D721Med (cell line): ENCODE results near the gene CHCHD1.
"Not testable (repeated sequence)": the region's sequence is repeated elsewhere in the genome, so short reads cannot be mapped to it uniquely, and the experiment has no call there.

Experiments used
- DNase-seq: peaks from one replicate; pipeline ENCODE4 v3.0.0; 2011; ENCODE audit warnings: low spot score; ENCODE audit not compliant: insufficient read length
- FAIRE-seq: peaks from 2 replicates; lab custom pipeline; 2011; peaks lifted over from hg19 to GRCh38; lab: Jason Lieb, UNC
- TF ChIP-seq, protein P1 (sequence below): IDR thresholded peaks from 2 replicates; pipeline ENCODE4 v1.5.1; 2012; ENCODE audit warnings: mild to moderate bottlenecking, control low read depth; ENCODE audit not compliant: insufficient read depth; ENCODE audit errors: missing control alignments

CHCHD1 gene

DNA sequence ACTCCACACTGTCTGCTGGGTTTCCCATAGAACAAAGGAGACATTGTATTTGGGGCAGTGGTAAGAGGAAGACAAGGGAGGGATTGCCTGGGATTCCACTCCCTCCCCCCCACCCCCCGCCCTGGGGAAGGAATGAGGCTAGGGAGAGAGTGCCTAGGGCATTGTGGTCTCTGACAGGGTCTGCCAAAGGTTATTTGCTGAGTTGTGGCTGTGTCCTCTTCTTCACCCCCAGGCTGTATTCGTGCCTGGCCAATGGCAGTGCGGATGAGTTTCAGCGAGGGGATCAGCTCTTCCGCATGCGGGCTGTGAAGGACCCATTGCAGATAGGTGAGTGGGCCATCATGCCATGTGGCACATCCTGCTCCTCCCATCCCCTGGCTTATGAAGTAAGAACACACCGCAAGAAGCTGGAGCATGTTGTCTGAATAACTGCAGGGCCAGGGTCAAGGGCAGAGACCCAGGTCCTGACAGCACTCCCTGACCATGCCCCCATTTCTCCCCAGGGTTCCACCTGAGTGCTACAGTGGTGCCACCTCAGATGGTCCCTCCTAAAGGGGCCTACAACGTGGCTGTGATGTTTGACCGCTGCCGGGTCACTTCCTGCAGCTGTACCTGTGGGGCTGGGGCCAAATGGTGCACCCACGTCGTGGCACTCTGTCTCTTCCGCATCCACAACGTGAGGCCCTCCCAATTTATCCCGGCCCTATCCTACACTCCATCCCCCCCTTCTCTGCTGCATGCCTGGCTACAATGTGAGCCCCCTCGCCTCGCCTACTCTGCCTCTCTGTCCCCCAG, 7.2 kb downstream of the CHCHD1 start:
- FAIRE-seq = no peak

DNA sequence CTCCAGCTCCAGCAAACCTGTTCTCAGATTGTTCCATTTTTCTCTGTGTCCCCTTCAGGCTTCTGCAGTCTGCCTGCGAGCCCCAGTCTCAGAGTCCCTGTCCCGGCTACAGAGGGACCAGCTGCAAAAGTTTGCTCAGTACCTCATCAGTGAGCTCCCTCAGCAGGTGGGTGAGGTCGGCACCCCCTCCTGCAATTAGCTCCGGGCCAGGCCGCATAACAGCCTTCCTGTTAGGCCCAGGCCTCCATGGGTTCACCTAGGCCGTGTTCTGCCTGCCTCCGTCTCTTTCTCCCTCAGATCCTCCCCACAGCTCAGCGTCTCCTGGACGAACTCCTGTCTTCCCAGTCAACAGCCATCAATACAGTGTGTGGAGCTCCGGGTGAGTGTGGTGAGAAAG, 7.8 kb downstream of the CHCHD1 start:
- no peak for DNase-seq
- TF ChIP-seq, protein P1, sequence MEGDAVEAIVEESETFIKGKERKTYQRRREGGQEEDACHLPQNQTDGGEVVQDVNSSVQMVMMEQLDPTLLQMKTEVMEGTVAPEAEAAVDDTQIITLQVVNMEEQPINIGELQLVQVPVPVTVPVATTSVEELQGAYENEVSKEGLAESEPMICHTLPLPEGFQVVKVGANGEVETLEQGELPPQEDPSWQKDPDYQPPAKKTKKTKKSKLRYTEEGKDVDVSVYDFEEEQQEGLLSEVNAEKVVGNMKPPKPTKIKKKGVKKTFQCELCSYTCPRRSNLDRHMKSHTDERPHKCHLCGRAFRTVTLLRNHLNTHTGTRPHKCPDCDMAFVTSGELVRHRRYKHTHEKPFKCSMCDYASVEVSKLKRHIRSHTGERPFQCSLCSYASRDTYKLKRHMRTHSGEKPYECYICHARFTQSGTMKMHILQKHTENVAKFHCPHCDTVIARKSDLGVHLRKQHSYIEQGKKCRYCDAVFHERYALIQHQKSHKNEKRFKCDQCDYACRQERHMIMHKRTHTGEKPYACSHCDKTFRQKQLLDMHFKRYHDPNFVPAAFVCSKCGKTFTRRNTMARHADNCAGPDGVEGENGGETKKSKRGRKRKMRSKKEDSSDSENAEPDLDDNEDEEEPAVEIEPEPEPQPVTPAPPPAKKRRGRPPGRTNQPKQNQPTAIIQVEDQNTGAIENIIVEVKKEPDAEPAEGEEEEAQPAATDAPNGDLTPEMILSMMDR = no peak
- no peak for FAIRE-seq

More for the DNA sequence above, 7.2 kb downstream of the CHCHD1 start:
- TF ChIP-seq, protein P1 = no peak
- no peak for DNase-seq

DNA sequence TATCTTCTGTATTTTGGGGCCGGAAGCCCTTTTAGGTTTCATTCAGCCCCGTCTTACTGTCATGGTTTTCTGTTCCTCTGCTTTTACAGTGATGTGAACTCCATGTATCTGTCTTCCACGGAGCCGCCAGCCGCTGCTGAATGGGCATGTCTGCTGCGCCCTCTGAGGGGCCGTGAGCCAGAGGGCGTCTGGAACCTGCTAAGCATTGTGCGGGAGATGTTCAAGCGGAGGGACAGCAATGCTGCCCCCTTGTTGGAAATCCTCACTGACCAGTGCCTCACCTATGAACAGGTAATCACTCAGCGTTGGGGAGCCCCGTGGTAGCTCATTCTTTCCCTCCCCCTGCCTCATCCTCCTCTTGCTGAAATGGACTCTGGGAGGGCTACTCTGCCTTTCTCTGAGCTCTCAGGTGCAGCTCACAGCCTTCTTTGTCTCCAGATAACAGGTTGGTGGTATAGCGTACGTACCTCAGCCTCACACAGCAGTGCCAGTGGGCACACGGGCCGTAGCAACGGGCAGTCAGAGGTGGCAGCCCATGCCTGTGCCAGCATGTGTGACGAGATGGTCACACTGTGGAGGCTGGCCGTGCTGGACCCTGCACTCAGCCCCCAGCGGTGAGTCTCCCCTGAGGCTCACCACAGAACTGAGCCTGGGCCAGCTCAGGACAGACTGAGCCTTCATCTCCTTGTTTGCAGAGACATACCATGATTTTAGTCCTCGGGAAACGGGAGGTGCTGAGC, 9.2 kb downstream of the CHCHD1 start:
- FAIRE-seq = no peak
- TF ChIP-seq, protein P1 = no peak
- DNase-seq = no peak

DNA sequence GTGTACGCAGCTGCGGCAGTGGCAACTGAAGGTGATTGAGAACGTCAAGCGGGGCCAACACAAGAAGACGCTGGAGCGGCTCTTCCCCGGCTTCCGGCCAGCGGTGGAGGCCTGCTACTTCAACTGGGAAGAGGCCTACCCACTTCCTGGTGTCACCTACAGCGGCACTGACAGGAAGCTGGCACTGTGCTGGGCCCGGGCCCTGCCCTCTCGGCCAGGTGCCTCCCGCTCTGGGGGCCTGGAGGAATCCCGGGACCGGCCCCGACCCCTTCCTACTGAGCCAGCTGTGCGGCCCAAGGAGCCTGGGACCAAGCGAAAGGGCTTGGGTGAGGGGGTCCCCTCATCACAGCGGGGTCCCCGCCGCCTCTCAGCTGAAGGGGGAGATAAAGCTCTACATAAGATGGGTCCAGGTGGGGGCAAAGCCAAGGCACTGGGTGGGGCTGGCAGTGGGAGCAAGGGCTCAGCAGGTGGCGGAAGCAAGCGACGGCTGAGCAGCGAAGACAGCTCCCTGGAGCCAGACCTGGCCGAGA, 10.1 kb downstream of the CHCHD1 start:
- no peak for DNase-seq
- TF ChIP-seq, protein P1 = no peak
- no peak for FAIRE-seq

DNA sequence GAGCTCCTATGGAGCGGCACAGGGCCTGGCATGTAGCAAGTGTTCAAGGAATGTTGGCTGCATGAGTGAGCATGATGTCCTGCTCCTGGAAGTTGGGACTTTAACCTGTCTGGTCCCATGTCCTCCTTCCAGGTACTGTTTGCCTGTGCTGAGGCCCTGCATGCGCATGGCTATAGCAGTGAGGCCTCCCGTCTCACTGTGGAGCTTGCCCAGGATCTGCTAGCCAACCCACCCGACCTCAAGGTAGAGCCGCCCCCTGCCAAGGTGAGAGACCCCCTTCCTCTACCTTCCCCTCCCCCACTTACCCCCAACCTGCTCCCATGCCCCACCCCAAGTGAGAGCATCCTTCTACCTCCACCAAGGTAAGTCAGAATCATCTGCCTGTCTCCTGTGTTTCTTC, 11.6 kb downstream of the CHCHD1 start:
- TF ChIP-seq, protein P1 = no peak
- FAIRE-seq (no peak), DNase-seq (no peak)

DNA sequence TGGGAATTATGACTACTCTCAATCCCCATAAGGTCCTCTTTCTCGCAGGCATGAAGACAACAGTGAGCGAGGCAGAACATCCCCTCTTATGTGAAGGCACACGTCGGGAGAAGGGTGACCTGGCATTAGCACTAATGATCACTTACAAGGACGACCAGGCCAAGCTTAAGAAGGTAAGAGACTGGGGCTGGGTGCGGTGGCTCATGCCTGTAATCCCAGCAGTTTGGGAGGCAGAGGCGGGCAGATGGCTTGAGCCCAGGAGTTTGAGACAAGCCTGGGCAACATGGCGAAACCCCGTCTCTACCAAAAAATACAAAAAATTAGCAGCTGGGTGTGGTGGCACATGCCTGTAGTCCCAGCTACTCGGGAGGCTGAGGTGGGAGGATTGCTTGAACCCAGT, 13.6 kb downstream of the CHCHD1 start:
- DNase-seq, FAIRE-seq: not testable (repeated sequence)

DNA sequence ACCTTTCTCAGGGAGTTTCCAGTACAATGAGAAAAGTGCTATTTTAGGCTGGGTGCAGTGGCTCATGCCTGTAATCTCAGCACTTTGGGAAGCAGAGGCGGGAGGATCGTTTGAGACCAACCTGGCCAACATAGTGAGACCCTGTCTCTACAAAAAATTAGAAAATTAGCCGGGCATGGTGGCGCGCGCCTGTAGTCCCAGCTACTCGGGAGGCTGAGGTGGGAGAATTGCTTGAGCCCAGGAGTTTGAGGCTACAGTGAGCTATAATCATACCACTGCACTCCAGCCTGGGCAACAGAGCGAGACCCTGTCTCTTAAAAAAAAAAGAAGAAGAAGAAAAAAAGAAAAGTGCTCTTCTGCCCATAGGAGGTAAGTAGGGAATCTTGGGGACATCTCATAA, 14.2 kb downstream of the CHCHD1 start:
- not testable (repeated sequence) for DNase-seq, FAIRE-seq

DNA sequence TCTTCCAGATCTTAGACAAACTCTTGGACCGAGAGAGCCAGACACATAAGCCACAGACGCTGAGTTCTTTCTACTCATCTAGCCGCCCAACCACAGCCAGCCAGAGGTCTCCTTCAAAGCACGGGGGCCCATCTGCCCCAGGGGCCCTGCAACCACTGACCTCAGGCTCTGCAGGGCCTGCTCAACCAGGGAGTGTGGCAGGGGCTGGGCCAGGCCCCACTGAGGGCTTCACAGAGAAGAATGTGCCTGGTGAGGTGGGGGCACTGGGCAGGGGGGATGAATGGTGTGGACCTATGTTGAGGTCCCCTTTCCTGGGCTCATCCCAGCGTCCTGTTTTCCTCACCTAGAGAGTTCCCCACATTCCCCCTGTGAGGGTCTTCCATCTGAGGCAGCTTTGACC, 14.9 kb downstream of the CHCHD1 start:
- no peak for DNase-seq
- no peak for FAIRE-seq
- TF ChIP-seq, protein P1 = no peak
